NT2/D1 (cell line): ENCODE data around the gene CH25H.

Source experiments
- SUZ12 ChIP-seq: IDR thresholded peaks from 2 replicates; pipeline ENCODE4 v1.6.1; 2011; ENCODE audit not compliant: insufficient read length, insufficient read depth; ENCODE audit errors: extremely low read depth
- YY1 ChIP-seq: IDR thresholded peaks from 2 replicates; pipeline ENCODE4 v1.6.1; 2011; ENCODE audit not compliant: insufficient read length, insufficient read depth
- ZNF274 ChIP-seq: IDR thresholded peaks from 2 replicates; pipeline ENCODE4 v1.6.1; 2011; ENCODE audit warnings: mild to moderate bottlenecking, low read depth, low read length

DNA sequence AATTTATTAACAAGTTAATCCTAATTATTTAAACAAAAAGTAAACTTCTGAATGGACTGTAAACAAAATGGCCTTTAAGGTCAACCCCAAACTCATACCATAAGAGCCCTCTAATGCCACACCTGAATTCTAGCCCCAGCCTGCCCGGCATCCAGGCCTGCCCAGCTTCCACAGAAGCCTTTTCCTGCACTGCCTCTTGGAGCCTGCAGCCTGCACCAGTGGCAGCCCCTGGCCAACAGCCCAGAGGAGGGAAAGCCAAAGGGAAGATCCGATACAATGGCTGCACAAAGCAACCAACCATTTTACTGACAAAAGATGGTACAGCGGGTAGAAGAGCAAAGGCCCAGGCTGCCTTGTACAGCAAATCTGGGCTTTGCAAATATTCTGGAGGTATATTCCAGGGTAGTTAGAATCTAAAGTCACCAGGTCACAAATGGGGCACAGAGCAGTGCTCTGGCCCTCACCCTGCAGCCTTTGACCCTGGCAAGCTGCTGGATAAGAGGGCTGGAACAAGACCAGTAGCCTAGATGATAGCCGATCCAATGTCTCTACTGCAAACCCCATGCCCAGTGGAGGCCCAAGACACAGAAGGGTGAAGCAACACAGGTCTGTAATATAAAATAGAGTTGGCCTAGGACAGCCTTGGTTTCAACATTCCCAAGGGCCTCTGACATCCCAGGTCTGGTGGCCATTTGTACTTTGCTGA is 12.5 kb upstream of the CH25H start:
- TF ChIP-seq ZNF274 (no peak), YY1 (no peak), SUZ12 (no peak)
